ENCODE results near the gene SPAG16.
"Not testable (repeated sequence)": the region's sequence is repeated elsewhere in the genome, so short reads cannot be mapped to it uniquely, and the experiment has no call there.

Gene SPAG16

DNA sequence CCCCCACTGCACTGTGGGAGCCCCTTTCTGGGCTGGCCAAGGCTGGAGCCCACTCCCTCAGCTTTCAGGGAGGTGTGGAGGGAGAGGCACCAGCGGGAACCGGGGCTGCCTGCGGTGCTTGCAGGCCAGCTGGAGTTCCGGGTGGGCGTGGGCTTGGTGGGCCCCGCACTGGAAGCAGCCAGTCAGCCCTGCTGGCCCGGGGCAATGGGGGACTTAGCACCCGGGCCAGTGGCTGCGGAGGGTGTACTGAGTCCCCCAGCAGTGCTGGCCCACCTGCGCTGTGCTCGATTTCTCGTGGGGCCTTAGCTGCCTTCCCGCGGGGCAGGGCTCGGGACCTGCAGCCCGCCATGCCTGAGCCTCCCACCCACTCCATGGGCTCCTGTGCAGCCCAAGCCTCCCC is 434.1 kb downstream of the SPAG16 start:
- not testable (repeated sequence) for DNase-seq

DNA sequence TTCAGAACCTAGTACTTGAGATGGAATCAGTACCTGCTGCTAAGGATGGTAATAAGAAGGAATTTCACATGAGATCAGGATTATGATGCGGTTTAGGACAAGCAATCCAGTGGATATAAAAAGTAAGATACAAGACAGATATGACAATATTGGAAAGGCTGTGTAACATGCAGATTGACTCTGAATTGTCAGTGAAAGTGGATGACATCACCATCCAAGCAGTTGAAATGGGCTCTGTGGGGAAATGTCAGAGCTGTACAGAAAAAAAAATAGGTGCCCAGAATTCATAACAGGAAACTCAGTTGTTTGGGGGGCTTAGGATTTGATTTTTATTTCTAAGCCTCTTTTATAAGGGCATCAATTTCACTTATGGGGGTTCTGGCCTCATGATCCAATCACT is 438.3 kb downstream of the SPAG16 start:
- DNase-seq, result no peak

DNA sequence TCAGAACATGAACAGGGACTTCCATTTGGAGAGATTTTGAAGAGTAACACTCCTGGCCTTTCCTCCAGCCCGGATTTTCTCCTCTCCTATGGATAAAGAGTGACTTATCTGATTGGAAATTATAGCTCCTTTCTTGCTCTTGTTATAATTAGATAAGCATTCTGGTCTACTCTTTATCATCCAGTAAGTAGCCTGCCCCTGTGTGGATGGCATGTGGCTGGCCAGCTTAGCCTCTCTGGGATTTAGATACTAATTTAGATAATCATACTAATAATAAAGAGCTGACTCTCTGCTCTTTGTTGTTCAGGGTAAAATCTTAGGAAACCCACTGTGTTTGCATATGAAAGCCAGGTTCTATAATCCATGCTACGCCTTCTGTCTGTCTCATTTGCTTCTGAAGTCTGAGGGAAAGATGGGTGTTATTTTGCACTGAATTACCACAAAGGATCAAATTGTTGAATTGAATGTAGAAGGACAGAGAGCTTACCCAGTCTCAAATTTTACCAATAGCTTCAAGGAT is 438.8 kb downstream of the SPAG16 start:
- no peak for DNase-seq

DNA sequence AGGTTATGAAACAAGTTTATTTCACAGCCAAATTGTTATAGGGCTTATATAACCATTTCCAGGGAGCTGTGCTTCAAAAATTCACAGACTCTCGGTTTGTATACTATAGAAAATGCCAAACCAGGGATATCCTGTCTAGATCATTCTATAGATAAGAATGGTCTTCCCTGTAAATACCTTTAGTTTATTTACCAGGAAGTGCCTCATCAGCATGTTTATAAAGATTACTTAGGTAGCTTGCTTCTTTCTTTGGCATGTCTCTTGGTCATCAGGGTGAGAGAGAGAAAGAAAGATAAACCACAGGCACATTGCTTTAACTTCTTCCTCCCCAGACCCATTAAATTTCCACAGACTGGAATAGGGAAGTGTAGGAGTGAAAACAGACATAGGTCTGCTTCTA is 439.4 kb downstream of the SPAG16 start:
- no peak for DNase-seq

DNA sequence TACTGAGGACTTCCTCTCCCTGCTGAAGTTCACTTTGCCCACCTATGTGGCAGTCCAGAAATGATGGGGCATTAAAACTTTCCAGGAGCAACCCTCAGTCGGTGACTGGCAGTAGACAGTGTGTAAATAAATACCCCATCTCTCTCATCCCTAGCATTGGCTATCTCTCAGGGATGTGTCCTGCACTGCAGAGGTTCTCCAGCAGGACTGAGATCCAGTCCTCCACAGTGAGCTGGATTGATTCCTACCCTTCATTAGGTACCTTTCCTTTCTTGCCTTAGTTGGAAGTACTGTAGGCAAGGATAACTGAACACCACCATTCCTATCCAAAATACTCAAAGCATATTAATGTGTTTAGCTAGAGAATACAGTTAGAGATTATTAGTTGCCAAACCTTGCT is 441.8 kb downstream of the SPAG16 start:
- no peak for DNase-seq

DNA sequence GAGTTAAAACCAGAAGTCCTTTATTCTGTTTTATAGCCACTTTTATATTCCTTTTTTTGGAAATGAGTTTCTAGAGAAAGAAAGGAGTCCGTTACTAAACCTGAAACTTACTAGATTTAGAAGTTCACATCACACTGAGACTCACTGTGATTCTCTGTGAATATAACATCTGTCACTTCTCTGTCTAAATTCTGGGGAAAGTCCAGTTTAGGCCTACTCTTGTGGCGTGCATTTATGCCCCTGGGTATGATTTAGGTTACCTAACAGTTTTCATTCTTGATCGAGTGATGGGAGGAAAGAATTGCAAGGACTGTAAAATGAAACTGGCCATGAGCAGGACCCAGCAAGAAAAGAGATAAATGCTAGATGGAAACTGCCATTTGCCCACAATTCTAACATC is 449.6 kb downstream of the SPAG16 start:
- no peak for DNase-seq

DNA sequence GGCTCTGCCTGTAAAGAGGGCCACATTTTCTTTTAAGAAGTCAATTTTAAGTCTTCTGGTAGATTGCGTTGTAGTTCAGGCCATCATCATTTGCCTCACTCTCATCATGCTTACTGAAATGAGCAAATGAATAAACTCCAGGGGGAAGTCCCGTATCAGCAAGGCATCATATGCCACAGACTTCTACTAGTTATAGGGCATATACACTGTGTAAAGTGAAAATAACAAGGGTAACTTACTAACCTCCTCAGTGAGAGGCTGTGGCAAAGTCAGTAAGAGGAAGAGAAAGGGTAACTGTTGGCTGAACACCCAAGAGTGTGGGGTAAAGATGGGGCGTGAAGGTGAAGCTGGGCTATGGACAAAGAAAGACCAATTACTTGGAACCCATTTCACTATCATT is 456.2 kb downstream of the SPAG16 start:
- DNase-seq, result no peak

DNA sequence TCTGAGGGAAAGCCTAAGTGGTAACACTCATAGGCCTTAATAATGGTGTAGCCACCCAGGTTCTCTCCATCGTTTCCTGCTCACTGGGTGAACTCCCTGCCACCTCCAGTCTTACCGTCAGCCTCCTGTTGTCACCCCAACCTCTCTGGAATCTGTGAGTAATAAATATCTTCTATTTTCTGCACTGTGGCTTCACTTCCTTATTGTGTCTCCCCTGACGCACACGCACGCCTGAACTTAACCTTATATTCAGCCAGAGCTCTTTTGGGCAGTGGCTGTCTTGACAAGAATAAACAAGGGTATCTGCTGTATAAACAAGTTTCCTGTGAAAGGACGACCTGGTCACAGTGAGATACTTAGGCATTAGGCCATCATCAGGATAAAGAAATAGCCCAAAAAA is 467.2 kb downstream of the SPAG16 start:
- DNase-seq, result no peak

DNA sequence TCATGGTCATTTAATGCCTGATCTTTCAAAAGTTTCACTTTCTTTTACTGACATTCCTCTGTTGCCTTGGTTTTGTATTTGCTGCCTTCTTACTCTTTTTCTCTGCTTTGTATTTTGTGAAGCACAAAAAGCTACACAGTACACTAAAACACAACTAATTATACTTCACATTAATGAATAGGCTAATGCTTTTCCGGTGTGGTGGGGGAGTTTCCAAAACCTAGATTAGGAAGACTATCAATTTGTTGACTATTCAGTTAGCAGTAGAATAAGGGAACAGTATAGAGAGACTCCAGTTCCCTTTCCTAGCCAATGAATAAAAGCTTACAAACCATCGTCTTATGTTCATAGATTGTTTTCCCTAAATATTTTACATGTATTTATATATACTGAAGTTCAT is 468.3 kb downstream of the SPAG16 start:
- no peak for DNase-seq

DNA sequence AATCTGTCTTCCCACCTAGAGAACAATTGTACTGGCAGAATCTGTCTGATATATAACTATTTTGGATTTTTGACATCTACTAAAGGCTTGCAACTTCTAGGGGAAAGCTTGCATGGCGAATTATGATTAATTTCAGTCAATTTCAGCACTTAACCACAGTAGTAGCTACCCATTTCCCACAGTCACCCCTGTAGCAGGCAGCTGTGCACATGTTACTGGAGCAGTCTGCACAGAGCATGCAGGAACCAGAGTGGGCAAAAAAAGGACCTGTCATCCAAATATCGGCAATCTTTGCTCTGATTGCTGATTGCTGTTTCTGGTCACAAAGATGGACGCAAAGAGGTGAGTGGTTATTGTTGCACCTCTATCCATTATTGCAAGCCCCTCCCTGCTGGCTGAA is 473.3 kb downstream of the SPAG16 start:
- no peak for DNase-seq

DNA sequence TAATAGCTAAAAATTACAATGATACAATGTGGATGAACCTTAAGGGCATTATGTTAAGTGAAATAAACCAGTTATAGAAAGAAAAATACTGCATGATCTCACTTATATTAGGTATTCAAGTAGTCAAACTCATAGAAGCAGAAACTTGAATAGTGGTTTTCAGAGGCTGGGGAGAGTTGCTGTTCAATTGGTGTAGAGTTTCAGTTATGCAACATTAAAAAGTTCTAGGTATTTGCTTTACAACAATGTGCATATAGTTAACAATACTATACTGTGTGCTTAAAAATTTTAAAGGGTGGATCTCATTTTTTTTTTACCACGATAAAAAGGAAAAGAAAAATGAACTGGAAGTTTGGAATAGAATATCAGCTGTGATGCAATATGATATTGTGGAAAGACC is 479.1 kb downstream of the SPAG16 start:
- no peak for DNase-seq

DNA sequence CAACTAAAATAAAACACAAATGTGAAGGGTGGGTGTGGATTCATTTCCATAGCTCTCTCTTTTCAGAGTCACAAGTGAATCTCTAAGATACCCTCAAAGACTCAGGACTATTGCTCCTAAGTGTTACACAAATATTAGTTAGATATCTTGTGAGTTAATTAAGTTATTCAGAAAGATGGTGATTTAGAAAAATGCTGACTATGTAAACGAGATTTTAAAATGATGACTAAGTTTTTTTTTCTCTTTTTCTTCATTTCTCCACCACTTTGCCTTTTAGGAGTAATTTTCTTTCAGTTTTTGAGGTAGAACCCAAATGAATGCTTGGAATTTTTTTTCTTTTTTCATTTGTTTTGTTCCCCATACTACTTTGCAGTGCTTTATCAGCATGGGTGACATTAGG is 479.7 kb downstream of the SPAG16 start:
- DNase-seq, result no peak

DNA sequence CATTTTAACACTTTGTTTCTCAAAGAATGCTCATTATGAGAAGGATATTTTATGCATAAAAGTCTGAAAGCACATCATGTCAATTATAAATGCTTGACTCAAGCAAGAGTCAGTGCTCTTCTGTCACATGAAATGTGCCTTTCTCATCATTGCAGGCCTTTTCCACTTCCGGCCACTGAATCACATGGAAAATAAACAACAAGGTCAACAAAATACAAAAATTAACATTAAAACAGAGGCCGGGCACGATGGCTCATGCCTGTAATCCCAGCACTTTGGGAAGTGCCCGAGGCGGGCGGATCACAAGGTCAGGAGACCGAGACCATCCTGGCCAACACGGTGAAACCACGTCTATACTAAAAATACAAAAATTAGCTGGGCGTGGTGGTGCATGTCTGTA is 480.6 kb downstream of the SPAG16 start:
- no peak for DNase-seq

DNA sequence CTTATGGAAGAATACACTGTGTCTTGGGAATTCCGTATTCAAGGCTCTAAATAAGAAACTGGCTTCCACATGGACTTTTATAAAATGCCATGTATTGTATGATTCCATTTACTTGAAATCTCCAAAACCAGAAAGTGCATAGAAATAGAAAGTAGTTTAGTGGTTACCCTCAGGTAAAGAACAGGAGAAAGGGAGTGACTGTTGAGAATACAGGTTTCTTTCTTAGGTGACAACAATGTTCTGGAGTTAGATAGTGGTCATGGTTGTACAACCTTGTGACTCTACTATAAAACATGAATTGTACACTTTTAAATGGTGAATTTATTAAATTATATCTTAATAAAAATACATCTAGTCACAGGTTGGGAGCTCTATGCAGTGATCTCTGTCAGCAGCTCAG is 481.8 kb downstream of the SPAG16 start:
- no peak for DNase-seq

DNA sequence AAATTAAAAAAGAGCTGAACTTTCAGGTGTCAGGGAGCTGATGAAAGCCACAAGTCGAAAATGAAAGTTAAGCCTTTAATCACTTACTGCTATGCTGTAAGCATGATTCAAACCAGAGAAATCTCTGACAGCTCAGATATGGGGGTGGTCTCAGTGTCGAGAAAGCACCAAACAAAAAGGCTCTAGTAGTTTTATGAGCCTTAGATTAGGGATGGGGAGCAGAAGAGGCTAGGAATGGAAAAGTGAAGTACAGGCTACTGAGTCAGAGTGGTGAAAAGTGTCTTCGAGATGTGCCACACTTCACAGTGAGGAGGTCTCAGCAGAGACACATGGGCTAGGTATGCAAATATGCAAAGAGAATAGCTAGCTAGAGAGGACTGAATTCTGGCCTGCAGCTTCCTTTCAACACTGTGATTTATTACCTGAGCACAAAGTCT is 482.2 kb downstream of the SPAG16 start:
- DNase-seq, result no peak

DNA sequence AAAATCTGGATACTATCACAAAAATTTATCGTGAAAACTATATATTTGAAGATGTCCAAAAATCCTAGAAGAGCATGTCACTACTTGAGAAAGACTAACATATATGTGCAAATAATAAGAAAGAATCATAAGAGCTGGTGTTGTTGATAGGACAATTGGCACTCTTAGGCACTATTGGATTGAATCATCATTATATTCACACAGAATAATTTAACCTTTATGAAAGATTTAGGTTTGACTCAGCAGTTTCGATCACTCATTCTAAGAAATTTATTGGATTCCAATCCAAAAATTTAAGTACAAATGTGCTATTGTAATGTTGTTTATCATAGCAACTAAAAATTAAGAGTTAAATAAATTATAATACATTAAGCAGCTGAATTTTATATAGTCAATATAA is 503.6 kb downstream of the SPAG16 start:
- no peak for DNase-seq

DNA sequence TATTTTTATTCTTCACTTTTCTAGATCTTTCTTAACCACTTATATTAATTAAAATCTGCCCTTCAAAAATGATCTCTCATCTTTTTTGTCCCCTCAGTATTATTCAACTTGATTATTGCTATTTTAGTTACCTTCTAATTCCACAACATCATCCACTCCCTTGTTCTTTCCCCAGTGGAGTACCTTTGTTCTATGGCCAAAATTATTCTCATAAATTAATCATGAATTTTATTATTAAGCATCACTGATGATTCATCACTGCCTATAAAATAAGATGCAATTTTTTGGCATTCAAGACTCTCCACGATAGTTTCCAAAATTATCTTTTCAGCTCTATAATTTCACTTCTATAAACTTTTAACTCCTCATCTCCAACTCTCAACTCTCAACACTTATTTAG is 505.7 kb downstream of the SPAG16 start:
- DNase-seq, result no peak

DNA sequence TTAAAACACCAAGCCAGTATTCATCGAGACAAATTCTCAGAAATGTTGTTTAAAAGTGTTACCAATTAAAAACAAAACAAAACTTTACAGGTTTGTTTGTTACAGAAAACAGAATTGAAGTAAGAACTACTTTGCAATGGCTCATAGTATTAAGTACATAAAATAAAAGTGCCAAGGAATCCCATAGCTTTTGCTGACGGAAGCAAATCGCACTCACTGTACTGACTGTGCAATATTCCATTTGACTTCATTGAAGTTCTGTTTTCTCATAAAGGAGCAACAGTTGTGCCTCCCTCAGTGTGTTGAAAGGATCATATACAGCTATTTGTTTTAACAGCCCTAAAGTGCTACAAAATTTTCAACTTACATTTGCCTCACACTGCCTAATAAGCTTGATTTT is 507.8 kb downstream of the SPAG16 start:
- DNase-seq, result no peak

DNA sequence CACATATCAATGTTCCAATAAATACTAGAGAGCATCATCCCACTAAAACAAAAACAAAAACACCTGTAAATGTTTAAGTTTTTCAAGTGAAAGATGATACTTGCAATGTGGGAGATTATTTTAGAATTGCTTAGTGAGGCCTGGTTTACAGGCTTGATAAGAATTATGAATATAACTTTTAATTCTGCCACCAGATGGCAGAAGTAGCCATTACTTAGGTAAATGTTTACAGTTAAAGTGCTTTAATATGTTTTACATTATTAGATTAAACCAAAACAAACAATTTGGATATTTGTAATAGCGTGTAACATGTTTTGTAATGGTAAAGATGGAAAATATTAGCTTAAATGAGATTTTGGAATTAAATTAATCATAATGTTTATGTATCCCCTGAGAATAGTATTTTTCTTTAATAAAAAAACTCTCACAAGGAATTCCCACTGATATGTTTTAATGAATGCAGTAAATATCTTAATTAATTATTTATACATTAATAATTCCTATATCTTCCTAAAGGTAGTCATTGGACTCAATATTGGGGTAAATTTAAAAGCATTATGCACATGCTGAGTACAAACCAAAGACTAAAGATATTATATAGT is 522.0 kb downstream of the SPAG16 start:
- DNase-seq, result no peak

DNA sequence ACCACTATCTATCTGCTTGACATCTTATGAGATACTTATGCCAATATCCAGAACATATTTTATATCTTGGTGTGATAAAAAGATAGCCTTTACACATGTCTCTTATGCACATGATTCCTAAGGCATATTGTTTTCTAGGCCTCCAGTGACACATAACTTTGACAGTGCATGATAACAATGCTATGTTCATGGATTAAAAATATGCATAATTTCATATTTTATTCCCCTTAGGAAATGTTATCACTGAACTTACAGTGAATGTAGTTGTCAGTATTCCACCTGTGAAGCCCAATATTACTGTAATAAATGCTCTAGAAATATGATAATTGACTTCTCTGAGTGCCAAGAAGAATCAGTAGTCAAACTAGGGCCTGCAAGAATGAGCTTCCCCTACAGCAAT is 532.3 kb downstream of the SPAG16 start:
- DNase-seq, result no peak

DNA sequence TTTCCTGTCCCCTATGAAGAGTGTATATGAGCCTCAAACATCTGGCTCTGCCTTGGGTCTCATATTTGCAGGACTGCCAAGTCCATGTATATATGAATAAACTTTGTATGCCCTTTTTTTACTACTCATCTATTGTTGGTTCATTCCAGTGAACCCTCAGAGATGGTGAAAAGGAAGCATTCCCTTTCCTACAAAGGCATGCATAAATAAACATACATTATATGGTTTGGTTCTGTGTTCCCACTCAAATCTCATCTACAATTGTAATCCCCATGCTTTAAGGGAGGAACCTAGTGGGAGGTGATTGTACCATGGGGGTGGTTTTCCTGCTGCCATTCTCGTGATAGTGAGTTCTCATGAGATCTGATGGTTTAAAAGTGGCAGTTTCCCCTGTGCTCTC is 534.2 kb downstream of the SPAG16 start:
- DNase-seq, result no peak

DNA sequence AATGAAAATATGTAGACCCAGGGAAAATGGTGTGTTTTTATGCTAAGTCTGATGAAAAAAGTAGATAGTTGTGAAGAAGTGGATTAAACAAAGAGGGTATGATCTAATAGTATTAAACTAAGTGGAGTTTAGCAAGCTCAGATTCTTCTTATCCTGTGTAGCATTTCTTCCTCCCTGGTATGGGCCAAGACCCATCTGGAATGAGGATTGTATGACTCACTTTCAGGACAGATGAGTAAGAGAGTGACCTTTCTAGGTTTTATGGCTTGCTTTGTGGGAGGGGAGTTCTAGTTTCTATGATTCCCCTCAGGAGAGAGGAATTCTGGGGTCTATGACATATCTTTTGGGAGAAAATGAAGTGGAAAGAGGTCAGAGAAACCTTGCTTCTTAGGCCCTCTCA is 550.1 kb downstream of the SPAG16 start:
- DNase-seq, result no peak

DNA sequence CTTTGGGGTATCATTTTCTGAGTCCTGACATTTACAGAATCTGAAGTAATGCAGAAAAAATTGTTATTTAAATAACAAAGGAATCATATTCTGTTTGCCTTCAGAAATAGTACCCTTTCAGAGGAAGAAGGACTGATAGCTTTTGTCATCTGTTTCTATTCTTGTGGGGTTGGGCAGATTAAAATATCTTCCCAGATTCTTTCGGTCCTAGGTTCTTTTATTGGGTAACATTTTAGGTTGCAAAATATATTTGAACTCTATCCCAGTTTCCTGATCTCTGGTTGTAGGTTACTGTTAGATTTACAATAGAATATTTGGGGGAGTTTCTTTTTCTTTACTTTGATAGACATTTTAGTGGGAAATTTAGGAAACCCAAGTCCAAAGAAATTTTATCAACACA is 550.5 kb downstream of the SPAG16 start:
- no peak for DNase-seq

DNA sequence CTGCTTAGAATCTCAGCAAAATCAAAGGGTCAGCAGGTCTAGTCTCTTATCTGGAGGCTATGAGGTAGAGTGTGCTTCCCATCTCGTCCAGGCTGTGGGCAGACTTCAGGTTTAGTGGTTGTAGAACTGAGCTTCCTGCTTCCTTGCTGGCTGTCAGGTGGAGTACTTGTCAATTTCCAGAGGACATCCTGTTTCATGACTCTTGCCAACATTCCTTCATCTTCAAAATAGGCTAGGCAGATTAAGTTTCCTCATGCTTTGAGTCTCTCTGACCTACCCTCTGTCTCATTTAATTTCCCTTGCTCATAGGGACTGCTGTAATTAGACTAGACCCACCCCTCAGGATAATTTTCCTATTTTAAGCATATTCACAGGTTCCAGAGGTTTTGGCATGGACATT is 562.6 kb downstream of the SPAG16 start:
- no peak for DNase-seq

DNA sequence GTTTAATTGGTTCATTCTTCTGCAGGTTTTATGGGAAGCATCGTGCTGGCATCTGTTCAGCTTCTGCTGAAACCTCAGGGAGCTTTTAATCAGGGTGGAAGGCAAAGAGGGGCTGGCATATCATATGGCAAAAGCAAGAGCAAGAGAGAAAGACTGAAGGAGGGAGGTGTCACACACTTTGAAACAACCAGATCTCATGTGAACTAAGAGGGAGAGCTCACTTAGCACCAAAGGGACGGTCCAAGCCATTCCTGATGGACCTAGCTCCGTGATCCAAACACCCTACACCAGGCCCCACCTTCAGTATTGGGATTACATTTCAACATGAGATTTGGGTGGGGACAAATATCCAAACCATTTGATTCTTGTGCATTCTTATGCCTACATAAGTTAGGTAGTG is 563.1 kb downstream of the SPAG16 start:
- DNase-seq, result no peak

DNA sequence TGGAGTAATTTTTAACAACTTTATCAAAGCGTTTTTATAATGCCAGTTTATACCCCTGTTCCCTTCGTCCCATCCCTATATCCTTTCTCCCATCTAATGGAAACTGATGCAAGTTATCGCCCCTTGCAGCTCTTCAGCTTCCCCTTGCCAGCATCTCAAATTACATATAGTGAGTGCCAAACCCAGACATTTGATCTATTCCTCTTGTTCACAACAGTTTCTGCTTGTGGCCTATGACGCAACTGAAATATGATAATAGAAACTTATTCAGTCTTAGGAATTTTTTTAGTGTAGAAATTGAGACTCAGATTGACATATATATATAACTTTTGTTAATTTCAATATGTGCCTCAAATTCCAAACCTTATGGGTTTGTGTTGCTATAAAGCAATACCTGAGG is 564.4 kb downstream of the SPAG16 start:
- DNase-seq, result no peak

Data from DMS79 (cell line).